Measurements from ENCODE around the gene ANKMY1. TPM values are rescaled to one million over a fixed set of nuclear protein-coding genes. Genes with fewer than 3 reads are reported as not detected.
"Not testable (repeated sequence)": the region's sequence is repeated elsewhere in the genome, so short reads cannot be mapped to it uniquely, and the experiment has no call there.

The ANKMY1 gene
- total and polyA plus RNA-seq, 2 donors (not counting 1 experiment from before 2014, with no cell fraction given), result 51.7 to 72.1 TPM

DNA sequence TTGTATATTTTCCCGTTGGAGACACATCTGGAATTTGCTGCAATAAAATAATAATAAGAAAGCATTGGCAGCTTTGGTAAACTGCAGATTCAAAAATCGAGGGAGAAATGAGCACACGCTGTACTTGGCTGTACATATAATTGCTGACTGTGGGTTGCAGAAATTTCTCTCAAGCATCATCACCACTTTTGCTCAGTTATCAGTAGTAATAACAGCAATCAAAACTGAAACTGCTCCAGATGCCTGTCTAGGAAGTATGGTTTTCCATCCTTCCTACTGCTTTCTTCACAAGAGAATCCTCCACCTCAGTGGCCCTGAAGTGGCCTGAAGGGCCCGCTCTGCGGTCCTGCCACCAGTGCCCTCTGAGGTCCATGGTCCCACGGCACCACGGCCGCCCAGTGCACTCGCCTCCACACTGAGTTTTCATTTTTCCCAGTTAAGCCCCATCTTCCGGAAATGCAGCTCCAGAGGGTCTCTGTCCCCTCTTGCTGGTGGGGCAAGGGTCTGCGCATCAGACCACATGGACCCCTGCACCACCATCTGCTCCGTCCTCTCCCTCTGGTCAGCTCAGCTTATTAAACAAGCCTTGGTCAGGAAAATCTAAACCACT lies 6.3 kb upstream of the ANKMY1 start:
- POLR2A ChIA-PET, result interaction anchor here (3.7 kb wide), 1 partner anchor 22 kb away, joined by 97 read pairs; the partner anchor contains the start of gene CAPN10
- Histone ChIP-seq H4K20me1 (ENCODE audit: control insufficient read depth, insufficient read depth, low read length, poor library complexity, severe bottlenecking) (peaks cover 20% of the 10 kb centered on the region), H2AFZ (ENCODE audit: insufficient read depth, low read depth, low read length, poor library complexity, severe bottlenecking) (no peak overlapping the region), H3K9me3 (ENCODE audit: control extremely low read depth in 1 of 3, control insufficient read depth in 2 of 3, insufficient read depth in 1 of 3, low read length in 2 of 3) (no peaks in the 10 kb centered on the region), H3K79me2 (ENCODE audit: control insufficient read depth, insufficient read depth, low read length) (peaks cover 45% of the 10 kb centered on the region), H3K27me3 (replicated peaks in 1 of 4; ENCODE audit: control extremely low read depth in 1 of 4, control insufficient read depth in 3 of 4, insufficient read depth in 4 of 4, low read length in 3 of 4) (no peaks in the 10 kb centered on the region), H3K4me1 (ENCODE audit: control insufficient read depth in 2 of 2, insufficient read depth in 2 of 2, low read length in 2 of 2) (peaks cover 52 to 65% of the 10 kb centered on the region in 2 donors), H3K4me2 (replicated peaks; ENCODE audit: low read depth, low read length, poor library complexity, severe bottlenecking) (peak overlapping the region; percentile 97), H3K27ac (ENCODE audit: low read length in 2 of 2) (no peak overlapping the region), H3K4me3 (ENCODE audit: control extremely low read depth in 1 of 5, extremely low read depth in 1 of 5, insufficient read depth in 1 of 5, low read depth in 2 of 5, low read length in 4 of 5) (no peak overlapping the region), H3K9ac (ENCODE audit: low read length) (no peak overlapping the region), H3K36me3 (replicated peaks in 1 of 2; ENCODE audit: control extremely low read depth in 1 of 2, control insufficient read depth in 1 of 2, extremely low read depth in 1 of 2, insufficient read depth in 2 of 2, low read length in 1 of 2) (peaks cover 0 to 11% of the 10 kb centered on the region in 2 experiments)
- H3K27ac Mint-ChIP-seq, result peak overlapping the region; percentile 99
- no peak for TF ChIP-seq EZH2 (IDR thresholded peaks at IDR 0.05; ENCODE audit: borderline replicate concordance, insufficient read depth, low read depth, low read length, poor library complexity, severe bottlenecking)
- no peak for TF ChIP-seq CTCF (IDR thresholded peaks at IDR 0.05)
- peak overlapping the region; percentile 94 for H3K4me3 Mint-ChIP-seq
- H3K9me3 Mint-ChIP-seq (ENCODE audit: insufficient read depth), result no peaks in the 10 kb centered on the region
- no peak for ATAC-seq (ENCODE audit: low read depth)
- no peak for DNase-seq
- CTCF ChIA-PET, result interaction anchor here (2.5 to 7.8 kb wide), 2 partner anchors 22 to 50 kb away, joined by 14 to 126 read pairs; partner anchors contain the start of gene CAPN10
- H3K4me1 Mint-ChIP-seq, result peaks cover 72% of the 10 kb centered on the region
- no peaks in the 10 kb centered on the region for H3K27me3 Mint-ChIP-seq
- 97% methylated on average over 9 of the region's 12 CpGs for WGBS (ENCODE audit: insufficient coverage)
- intact Hi-C loops (cut with micrococcal nuclease), result loop anchor here (5.0 to 10.0 kb wide), 3 partner anchors 541 to 1318 kb away; partner anchors contain the start of genes FARP2 and MTERF4

DNA sequence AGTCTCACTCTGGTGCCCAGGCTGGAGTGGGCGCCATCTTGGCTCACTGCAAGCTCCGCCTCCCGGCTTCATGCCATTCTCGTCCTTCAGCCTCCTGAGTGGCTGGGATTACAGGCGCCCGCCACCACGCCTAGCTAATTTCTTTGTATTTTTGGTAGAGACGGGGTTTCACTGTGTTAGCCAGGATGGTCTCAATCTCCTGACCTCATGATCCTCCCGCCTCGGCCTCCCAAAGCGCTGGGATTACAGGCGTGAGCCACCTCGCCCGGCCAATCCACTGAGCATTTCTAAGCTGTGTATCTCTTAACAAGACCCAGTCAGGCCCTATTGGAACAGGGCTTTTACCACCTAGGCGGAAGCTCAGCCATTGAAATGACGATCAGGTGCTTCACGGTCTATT lies 5.4 kb upstream of the ANKMY1 start:
- POLR2A ChIA-PET; H3K9me3 Mint-ChIP-seq (ENCODE audit: insufficient read depth): not testable (repeated sequence)
- peak overlapping the region; percentile 76 for H3K27ac Mint-ChIP-seq

More for the DNA sequence above, 5.4 kb upstream of the ANKMY1 start:
- 96% methylated on average over 16 of the region's 17 CpGs for WGBS (ENCODE audit: insufficient coverage)
- not testable (repeated sequence) for DNase-seq; H2AFZ ChIP-seq (ENCODE audit: insufficient read depth, low read depth, low read length, poor library complexity, severe bottlenecking); H3K27ac ChIP-seq (ENCODE audit: low read length in 2 of 2); ATAC-seq (ENCODE audit: low read depth); H3K27me3 ChIP-seq (replicated peaks in 1 of 4; ENCODE audit: control extremely low read depth in 1 of 4, control insufficient read depth in 3 of 4, insufficient read depth in 4 of 4, low read length in 3 of 4); H3K4me3 Mint-ChIP-seq; H3K9ac ChIP-seq (ENCODE audit: low read length); H3K4me3 ChIP-seq (ENCODE audit: control extremely low read depth in 1 of 5, extremely low read depth in 1 of 5, insufficient read depth in 1 of 5, low read depth in 2 of 5, low read length in 4 of 5); H3K4me2 ChIP-seq (replicated peaks; ENCODE audit: low read depth, low read length, poor library complexity, severe bottlenecking); H3K27me3 Mint-ChIP-seq; H3K9me3 ChIP-seq (ENCODE audit: control extremely low read depth in 1 of 3, control insufficient read depth in 2 of 3, insufficient read depth in 1 of 3, low read length in 2 of 3)
- peaks cover 51% of the 10 kb centered on the region for H3K79me2 ChIP-seq (ENCODE audit: control insufficient read depth, insufficient read depth, low read length)
- intact Hi-C loops (cut with micrococcal nuclease), result loop anchor here (5.0 to 10.0 kb wide), 3 partner anchors 542 to 1319 kb away; partner anchors contain the start of genes FARP2 and MTERF4
- H3K4me1 Mint-ChIP-seq, result peaks cover 80% of the 10 kb centered on the region
- peaks cover 0 to 11% of the 10 kb centered on the region in 2 experiments for H3K36me3 ChIP-seq (replicated peaks in 1 of 2; ENCODE audit: control extremely low read depth in 1 of 2, control insufficient read depth in 1 of 2, extremely low read depth in 1 of 2, insufficient read depth in 2 of 2, low read length in 1 of 2)
- H3K4me1 ChIP-seq (ENCODE audit: control insufficient read depth in 2 of 2, insufficient read depth in 2 of 2, low read length in 2 of 2), result peaks cover 59 to 72% of the 10 kb centered on the region in 2 donors
- peaks cover 26% of the 10 kb centered on the region for H4K20me1 ChIP-seq (ENCODE audit: control insufficient read depth, insufficient read depth, low read length, poor library complexity, severe bottlenecking)
- CTCF ChIA-PET, result interaction anchor here (2.5 to 7.8 kb wide), 2 partner anchors 23 to 49 kb away, joined by 14 to 126 read pairs; partner anchors contain the start of gene CAPN10
